H9 (cell line): ENCODE data around the gene AXL. TPM values are rescaled to one million over a fixed set of nuclear protein-coding genes. Genes with fewer than 3 reads are reported as not detected.

Experiments used
- DNase-seq: peaks from one replicate; pipeline ENCODE4 v3.0.0-alpha.2; 2017
- H2AFZ ChIP-seq: one replicate; pipeline ENCODE4 v1.6.1; 2013; ENCODE audit warnings: mild to moderate bottlenecking, low read length, control low read depth, moderate library complexity
- H2AK5ac ChIP-seq: 2 replicates; pipeline ENCODE4 v1.6.1; 2013; ENCODE audit warnings: low read length, control low read depth, mixed read lengths; ENCODE audit not compliant: insufficient read length
- H2BK120ac ChIP-seq: one replicate; pipeline ENCODE4 v1.6.1; 2013; ENCODE audit warnings: low read depth, mild to moderate bottlenecking, low read length, control low read depth, inconsistent platforms; ENCODE audit not compliant: poor library complexity, severe bottlenecking
- H2BK12ac ChIP-seq: 2 replicates; pipeline ENCODE4 v1.6.1; 2013; ENCODE audit warnings: low read length, control low read depth, mixed read lengths, low read depth; ENCODE audit not compliant: insufficient read length
- H2BK15ac ChIP-seq: 2 replicates; pipeline ENCODE4 v1.6.1; 2013; ENCODE audit warnings: low read depth, low read length, control low read depth
- H2BK20ac ChIP-seq: one replicate; pipeline ENCODE4 v1.6.1; 2013; ENCODE audit warnings: low read depth, mild to moderate bottlenecking, low read length, control low read depth, inconsistent platforms; ENCODE audit not compliant: poor library complexity, severe bottlenecking
- H2BK5ac ChIP-seq: 2 replicates; pipeline ENCODE4 v1.6.1; 2013; ENCODE audit warnings: low read length, control low read depth, mixed read lengths; ENCODE audit not compliant: insufficient read length
- H3K14ac ChIP-seq: 2 replicates; pipeline ENCODE4 v1.6.1; 2013; ENCODE audit warnings: low read length, control low read depth; ENCODE audit not compliant: insufficient read depth
- H3K18ac ChIP-seq: 2 replicates; pipeline ENCODE4 v1.6.1; 2013; ENCODE audit warnings: low read depth, mild to moderate bottlenecking, mixed read lengths, low read length, control low read depth; ENCODE audit not compliant: insufficient read length
- H3K23ac ChIP-seq: 2 replicates; pipeline ENCODE4 v1.6.1; 2013; ENCODE audit warnings: low read length, control low read depth, mixed read lengths, low read depth; ENCODE audit not compliant: insufficient read length
- H3K23me2 ChIP-seq: 2 replicates; pipeline ENCODE4 v1.6.1; 2013; ENCODE audit warnings: low read depth, mild to moderate bottlenecking, mixed read lengths, low read length, control low read depth; ENCODE audit not compliant: insufficient read length, poor library complexity, severe bottlenecking
- H3K27ac ChIP-seq: 2 replicates; pipeline ENCODE4 v1.5.1; 2013; ENCODE audit warnings: low read length, control low read depth, mixed read lengths, low read depth; ENCODE audit not compliant: insufficient read length
- H3K27me3 ChIP-seq: 2 replicates; pipeline ENCODE4 v1.6.1; 2013; ENCODE audit warnings: low read length, control low read depth, inconsistent platforms; ENCODE audit not compliant: insufficient read depth
- H3K4ac ChIP-seq: 2 replicates; pipeline ENCODE4 v1.6.1; 2013; ENCODE audit warnings: low read depth, mild to moderate bottlenecking, control low read depth, inconsistent platforms, low read length, moderate library complexity
- H3K4me1 ChIP-seq: 2 replicates; pipeline ENCODE4 v1.6.1; 2013; ENCODE audit warnings: low read length, control low read depth, inconsistent platforms; ENCODE audit not compliant: insufficient read depth
- H3K4me2 ChIP-seq: 2 replicates; pipeline ENCODE4 v1.6.1; 2013; ENCODE audit warnings: low read length, control low read depth, mixed read lengths; ENCODE audit not compliant: insufficient read length, insufficient read depth
- H3K56ac ChIP-seq: 2 replicates; pipeline ENCODE4 v1.6.1; 2013; ENCODE audit warnings: low read depth, mild to moderate bottlenecking, mixed read lengths, low read length, control low read depth; ENCODE audit not compliant: insufficient read length
- H3K79me1 ChIP-seq: 2 replicates; pipeline ENCODE4 v1.6.1; 2013; ENCODE audit warnings: low read depth, mild to moderate bottlenecking, moderate library complexity, low read length, control low read depth, inconsistent platforms; ENCODE audit not compliant: insufficient read depth, poor library complexity, severe bottlenecking
- H3K79me2 ChIP-seq: 2 replicates; pipeline ENCODE4 v1.6.1; 2013; ENCODE audit warnings: low read length, control low read depth, inconsistent platforms; ENCODE audit not compliant: insufficient read depth
- H3K9ac ChIP-seq: 2 replicates; pipeline ENCODE4 v1.6.1; 2013; ENCODE audit warnings: low read length, control low read depth, mixed read lengths; ENCODE audit not compliant: insufficient read length; ENCODE audit errors: extremely low read depth
- H3K9me3 ChIP-seq: one replicate; pipeline ENCODE4 v1.6.1; 2013; ENCODE audit warnings: low read depth, low read length, inconsistent platforms; ENCODE audit not compliant: control insufficient read depth
- H3T11ph ChIP-seq: one replicate; pipeline ENCODE4 v1.6.1; 2013; ENCODE audit warnings: mild to moderate bottlenecking, low read length, control low read depth, inconsistent platforms
- H4K20me1 ChIP-seq: one replicate; pipeline ENCODE4 v1.6.1; 2013; ENCODE audit not compliant: control insufficient read depth, insufficient read length, insufficient read depth
- H4K5ac ChIP-seq: 2 replicates; pipeline ENCODE4 v1.6.1; 2013; ENCODE audit warnings: low read depth, mild to moderate bottlenecking, mixed read lengths, low read length, control low read depth; ENCODE audit not compliant: insufficient read length
- H4K8ac ChIP-seq: replicated peaks from 2 replicates; pipeline ENCODE4 v1.6.1; 2013; ENCODE audit warnings: low read length, control low read depth, mixed read lengths, low read depth; ENCODE audit not compliant: insufficient read length
- H4K91ac ChIP-seq: 2 replicates; pipeline ENCODE4 v1.6.1; 2013; ENCODE audit warnings: low read depth, mild to moderate bottlenecking, moderate library complexity, mixed read lengths, low read length, control low read depth; ENCODE audit not compliant: insufficient read length
- H3K27ac Mint-ChIP-seq, 3 experiments: 2 replicates in 2 of 3; 3 replicates in 1 of 3; pipeline ENCODE4 v1.8.0; 2020 to 2021; ENCODE audit warnings: mixed read lengths in 3 of 3, mild to moderate bottlenecking in 1 of 3, moderate library complexity in 1 of 3
- H3K27me3 Mint-ChIP-seq: 2 replicates; pipeline ENCODE4 v1.8.0; 2021; ENCODE audit warnings: low read depth, mild to moderate bottlenecking, moderate library complexity, mixed read lengths
- H3K36me3 Mint-ChIP-seq, 3 experiments: 2 replicates in 2 of 3; 3 replicates in 1 of 3; pipeline ENCODE4 v1.8.0; 2020 to 2021; ENCODE audit warnings: low read depth in 3 of 3, mixed read lengths in 3 of 3; ENCODE audit not compliant: insufficient read depth in 1 of 3
- H3K4me1 Mint-ChIP-seq, 2 experiments: 2 replicates each; pipeline ENCODE4 v1.8.0; 2020; ENCODE audit warnings: mixed read lengths in 2 of 2
- H3K4me3 Mint-ChIP-seq, 2 experiments: 2 replicates in 1 of 2; 3 replicates in 1 of 2; pipeline ENCODE4 v1.8.0; 2020 to 2021; ENCODE audit warnings: mild to moderate bottlenecking in 2 of 2, mixed read lengths in 2 of 2, moderate library complexity in 1 of 2
- H3K9me3 Mint-ChIP-seq, 2 experiments: 2 replicates in 1 of 2; 3 replicates in 1 of 2; pipeline ENCODE4 v1.8.0; 2020; ENCODE audit warnings: mild to moderate bottlenecking in 2 of 2, mixed read lengths in 2 of 2, moderate library complexity in 1 of 2
- CTCF ChIP-seq: fragments of 200-600 bp; sonication (generic); conservative IDR thresholded peaks from 3 replicates; pipeline ENCODE4 v1.8.0; 2021; ENCODE audit warnings: antibody characterized with exemption, mild to moderate bottlenecking
- WGBS: extraction: QIAGEN DNeasy Blood & Tissue Kit; methylation state at CpG from one replicate; pipeline ENCODE4 v1.1.7; 2013; ENCODE audit warnings: missing lambda C conversion rate, low lambda C conversion rate, mixed read lengths; ENCODE audit not compliant: insufficient read length; ENCODE audit errors: extremely low coverage; 5-methylcytosine and 5-hydroxymethylcytosine counted together
- total RNA-seq: library from RNA; stranded (reverse); gene quantifications from 2 replicates; pipeline ENCODE4 v1.2.1, GENCODE V29; 2021

Gene AXL
- total RNA-seq, 1 experiment from 2014 or later = 29.4 TPM

- no peak for DNase-seq
- Histone ChIP-seq H3K27ac (peak overlapping the region; percentile 63), H4K91ac (no peak overlapping the region), H2BK20ac (no peak overlapping the region), H2BK15ac (no peak overlapping the region), H3K9me3 (no peaks in the 10 kb centered on the region), H2AFZ (no peak overlapping the region), H3K56ac (no peak overlapping the region), H3K18ac (no peak overlapping the region), H3K4me2 (peak overlapping the region; percentile 27), H2BK5ac (no peak overlapping the region), H2BK12ac (peak overlapping the region; percentile 2), H3K79me2 (peaks cover 1% of the 10 kb centered on the region; the same call in 1 of the 2 replicates), H3K9ac (no peak overlapping the region), H3K14ac (no peak overlapping the region), H3K79me1 (no peaks in the 10 kb centered on the region), H3K4ac (no peak overlapping the region), H4K20me1 (no peaks in the 10 kb centered on the region), H2BK120ac (no peak overlapping the region), H4K5ac (no peak overlapping the region), H3K23ac (no peak overlapping the region), H2AK5ac (no peak overlapping the region), H3K27me3 (no peaks in the 10 kb centered on the region), H3K23me2 (peaks cover under 1% of the 10 kb centered on the region), H3K4me1 (peaks cover 17% of the 10 kb centered on the region; the same call in 1 of the 2 replicates), H3T11ph (no peak overlapping the region), H4K8ac (no peak overlapping the region)
- H3K9me3 Mint-ChIP-seq = no peaks in the 10 kb centered on the region
- H3K27me3 Mint-ChIP-seq = peaks cover under 1% of the 10 kb centered on the region; the same call in 1 of the 2 replicates
- WGBS = no CpG with 5 or more reads among the region's 8 CpGs
- TF ChIP-seq CTCF = no peak
- peak overlapping the region in 1 of 2 experiments; percentile 67; a peak in 4 of 5 replicates for H3K4me3 Mint-ChIP-seq
- H3K27ac Mint-ChIP-seq = peak overlapping the region; percentile 89 to 95 (median 93)
- no peaks in the 10 kb centered on the region for H3K36me3 Mint-ChIP-seq
- H3K4me1 Mint-ChIP-seq = peaks cover 49 to 62% of the 10 kb centered on the region in 2 experiments
These were observed 31.8 kb upstream of the AXL start for GRCh38 chr19:41186971-41187883.
